ENCODE measurements around the gene XAF1. TPM values are rescaled to one million over a fixed set of nuclear protein-coding genes. Genes with fewer than 3 reads are reported as not detected.

The XAF1 gene
- total and polyA plus RNA-seq, 2 experiments from 2014 or later, result not detected

DNA sequence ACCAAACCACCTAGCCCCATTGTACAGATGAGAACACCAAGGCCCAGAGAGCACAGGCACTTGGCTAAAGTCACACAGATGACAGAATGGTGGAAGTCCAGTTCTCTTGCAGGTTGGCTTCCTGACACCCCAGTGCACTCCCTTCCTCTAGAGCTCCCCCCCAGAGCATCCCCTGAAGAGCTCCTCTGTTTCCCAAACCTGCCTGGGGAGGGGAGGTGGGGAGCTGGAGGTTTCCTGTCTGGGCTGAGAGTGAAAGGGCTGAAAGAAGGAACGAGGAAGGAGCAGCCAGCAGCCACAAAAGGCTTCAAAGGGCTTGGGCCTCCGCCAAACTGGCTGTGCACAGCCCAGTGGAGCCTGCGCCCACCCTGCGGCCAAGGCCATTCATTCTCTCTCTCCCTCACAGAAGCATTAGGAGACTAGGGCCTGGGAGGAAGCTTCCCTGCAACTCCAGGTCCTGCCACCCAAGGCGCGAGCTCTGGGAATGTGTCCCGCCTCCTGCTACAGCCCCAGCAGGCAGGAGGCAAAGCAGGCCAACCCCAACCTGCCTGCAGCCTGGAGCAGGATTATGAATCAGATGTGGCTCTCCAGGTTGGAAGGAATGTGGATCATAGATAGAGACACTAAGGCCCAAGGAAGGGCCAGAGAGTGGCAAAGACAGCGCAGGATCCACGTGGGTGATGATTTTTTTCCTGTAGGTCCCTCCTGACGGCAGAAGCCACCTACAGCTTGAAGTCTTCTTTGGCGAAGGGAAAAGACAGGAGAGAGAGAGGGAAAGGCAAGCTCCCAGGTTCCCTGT is 43.6 kb upstream of the XAF1 start:
- H3F3A ChIP-seq (replicated peaks; ENCODE audit: low read depth), result peaks cover 7% of the 10 kb centered on the region
- no peaks in the 10 kb centered on the region for H3K36me3 ChIP-seq (ENCODE audit: insufficient read depth)
- Mint-ChIP-seq H3K36me3 (ENCODE audit: low read depth) (peaks cover 3% of the 10 kb centered on the region; the same call in 2 of the 3 replicates), H3K9me3 (peaks cover 24% of the 10 kb centered on the region), H3K27ac (no peak overlapping the region), H3K4me3 (peak overlapping the region; percentile 85), H3K4me1 (peaks cover 14% of the 10 kb centered on the region), H3K27me3 (ENCODE audit: insufficient read depth, low read depth, poor library complexity) (peaks cover 45% of the 10 kb centered on the region)
- H3K27me3 ChIP-seq (ENCODE audit: insufficient read depth), result peaks cover 43% of the 10 kb centered on the region
- H3K79me2 ChIP-seq (replicated peaks; ENCODE audit: insufficient read depth), result no peaks in the 10 kb centered on the region
- TF ChIP-seq, protein P1, sequence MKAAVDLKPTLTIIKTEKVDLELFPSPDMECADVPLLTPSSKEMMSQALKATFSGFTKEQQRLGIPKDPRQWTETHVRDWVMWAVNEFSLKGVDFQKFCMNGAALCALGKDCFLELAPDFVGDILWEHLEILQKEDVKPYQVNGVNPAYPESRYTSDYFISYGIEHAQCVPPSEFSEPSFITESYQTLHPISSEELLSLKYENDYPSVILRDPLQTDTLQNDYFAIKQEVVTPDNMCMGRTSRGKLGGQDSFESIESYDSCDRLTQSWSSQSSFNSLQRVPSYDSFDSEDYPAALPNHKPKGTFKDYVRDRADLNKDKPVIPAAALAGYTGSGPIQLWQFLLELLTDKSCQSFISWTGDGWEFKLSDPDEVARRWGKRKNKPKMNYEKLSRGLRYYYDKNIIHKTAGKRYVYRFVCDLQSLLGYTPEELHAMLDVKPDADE (IDR thresholded peaks at IDR 0.05), result no peak
- no peak for TF ChIP-seq STAT1 (IDR thresholded peaks at IDR 0.05; ENCODE audit: unreplicated experiment)
- no peak for TF ChIP-seq EZH2 (IDR thresholded peaks at IDR 0.05; ENCODE audit: low read depth, unreplicated experiment)
- H4K20me1 ChIP-seq (replicated peaks; ENCODE audit: insufficient read depth), result no peaks in the 10 kb centered on the region
- DNase-seq (ENCODE audit: low spot score) (peak; percentile 78), ATAC-seq (peak; percentile 64)
- H3K4me2 ChIP-seq, result peak overlapping the region; percentile 92
- H3K4me1 ChIP-seq (ENCODE audit: insufficient read depth), result peaks cover 16% of the 10 kb centered on the region; the same call in 1 of the 2 replicates
- H3K4me3 ChIP-seq, result peak overlapping the region; percentile 73
- no peak overlapping the region for H3K27ac ChIP-seq (ENCODE audit: low read depth)
- H2AFZ ChIP-seq, result peak overlapping the region; percentile 98
- no peaks in the 10 kb centered on the region; the same call in 1 of the 2 replicates for H3K9me2 ChIP-seq (ENCODE audit: insufficient read depth)

GRCh38 chr17:6712854-6713129 is 43.1 kb upstream of the XAF1 start:
- Histone ChIP-seq H3K4me3 (peak overlapping the region; percentile 73), H3K27me3 (ENCODE audit: insufficient read depth) (peaks cover 43% of the 10 kb centered on the region), H3K79me2 (replicated peaks; ENCODE audit: insufficient read depth) (no peaks in the 10 kb centered on the region), H3K36me3 (ENCODE audit: insufficient read depth) (no peaks in the 10 kb centered on the region), H3K27ac (ENCODE audit: low read depth) (no peak overlapping the region), H3K9me2 (ENCODE audit: insufficient read depth) (no peaks in the 10 kb centered on the region; the same call in 1 of the 2 replicates), H3F3A (replicated peaks; ENCODE audit: low read depth) (peaks cover 7% of the 10 kb centered on the region), H3K4me2 (peak overlapping the region; percentile 92), H4K20me1 (replicated peaks; ENCODE audit: insufficient read depth) (no peaks in the 10 kb centered on the region), H2AFZ (peak overlapping the region; percentile 98), H3K4me1 (ENCODE audit: insufficient read depth) (peaks cover 16% of the 10 kb centered on the region; the same call in 1 of the 2 replicates)
- Mint-ChIP-seq H3K27ac (no peak overlapping the region), H3K9me3 (peaks cover 29% of the 10 kb centered on the region), H3K4me1 (peaks cover 14% of the 10 kb centered on the region), H3K4me3 (peak overlapping the region; percentile 85), H3K36me3 (ENCODE audit: low read depth) (peaks cover 3% of the 10 kb centered on the region; the same call in 2 of the 3 replicates), H3K27me3 (ENCODE audit: insufficient read depth, low read depth, poor library complexity) (peaks cover 43% of the 10 kb centered on the region)
- no peak for TF ChIP-seq STAT1 (IDR thresholded peaks at IDR 0.05; ENCODE audit: unreplicated experiment)
- TF ChIP-seq POLR2AphosphoS5 (IDR thresholded peaks at IDR 0.05; ENCODE audit: low read depth), result no peak
- no peak for TF ChIP-seq ZNF331 (CRISPR knock-in tag; IDR thresholded peaks at IDR 0.05; ENCODE audit: low read depth)
- no peak for TF ChIP-seq EZH2 (IDR thresholded peaks at IDR 0.05; ENCODE audit: low read depth, unreplicated experiment)
- TF ChIP-seq REST (IDR thresholded peaks at IDR 0.05; ENCODE audit: unreplicated experiment), result no peak
- no peak for TF ChIP-seq EZH2phosphoT487 (IDR thresholded peaks at IDR 0.05; ENCODE audit: unreplicated experiment)
- TF ChIP-seq ZNF462 (CRISPR knock-in tag; IDR thresholded peaks at IDR 0.05), result no peak
- TF ChIP-seq JUNB (IDR thresholded peaks at IDR 0.05; ENCODE audit: unreplicated experiment), result no peak
- TF ChIP-seq ZNF114 (CRISPR knock-in tag; IDR thresholded peaks at IDR 0.05), result no peak
- DNase-seq (ENCODE audit: low spot score) (no peak), ATAC-seq (peak; percentile 6)
